Activated naive CD8-positive, alpha-beta T cell treated with anti-CD3 and anti-CD28 coated beads, Interleukin-2, amount 10 ng/mL, durations not matched to agents 7 days and 5 days (primary cell): ENCODE results near the gene ROBO1. TPM values are rescaled to one million over a fixed set of nuclear protein-coding genes. Genes with fewer than 3 reads are reported as not detected.

Source experiments
- ATAC-seq: fragments of 150-1000 bp; cut with Tn5 transposase; one replicate; pipeline ENCODE4 v1.10.0; 2021; ENCODE audit warnings: low read depth, moderate library complexity
- POLR2A ChIA-PET: fragments of 350-600 bp; sonication (Branson Sonifier 250); formaldehyde crosslinking; loops from one replicate; lab custom pipeline; 2021; ENCODE audit warnings: antibody characterized with exemption; lab: Charles Lee
- DNase-seq: peaks from one replicate; pipeline ENCODE4 v3.0.0; 2021
- H3K27ac Mint-ChIP-seq: one replicate; pipeline ENCODE4 v1.8.0; 2022; ENCODE audit warnings: mild to moderate bottlenecking, mixed read lengths
- H3K27me3 Mint-ChIP-seq: one replicate; pipeline ENCODE4 v1.8.0; 2022; ENCODE audit warnings: mild to moderate bottlenecking, moderate library complexity, mixed read lengths
- H3K36me3 Mint-ChIP-seq: one replicate; pipeline ENCODE4 v1.8.0; 2021; ENCODE audit warnings: mild to moderate bottlenecking, mixed read lengths
- H3K4me1 Mint-ChIP-seq: one replicate; pipeline ENCODE4 v1.8.0; 2021; ENCODE audit warnings: mixed read lengths
- H3K4me3 Mint-ChIP-seq: one replicate; pipeline ENCODE4 v1.8.0; 2022; ENCODE audit warnings: mild to moderate bottlenecking, moderate library complexity, mixed read lengths
- H3K9me3 Mint-ChIP-seq: one replicate; pipeline ENCODE4 v1.8.0; 2021; ENCODE audit warnings: mixed read lengths
- total RNA-seq, 2 experiments: library from RNA; stranded (reverse); gene quantifications; one replicate each; pipeline ENCODE4 v1.2.3, GENCODE V29; 2021

Gene ROBO1
- total RNA-seq, 2 experiments from 2014 or later = 5.3 to 5.4 TPM

- POLR2A ChIA-PET = no interaction called here
- ATAC-seq (no peak), DNase-seq (no peak)
- H3K36me3 Mint-ChIP-seq = no peaks in the 10 kb centered on the region
- peaks cover 3% of the 10 kb centered on the region for H3K27me3 Mint-ChIP-seq
- H3K4me1 Mint-ChIP-seq = no peaks in the 10 kb centered on the region
- no peak overlapping the region for H3K4me3 Mint-ChIP-seq
- H3K27ac Mint-ChIP-seq = no peak overlapping the region
- no peaks in the 10 kb centered on the region for H3K9me3 Mint-ChIP-seq
Measured at GRCh38 chr3:79074558-79074957, 693.2 kb downstream of the ROBO1 start.

GRCh38 chr3:79067734-79068133, 700.1 kb downstream of the ROBO1 start:
- Mint-ChIP-seq H3K27ac (no peak overlapping the region), H3K4me1 (no peaks in the 10 kb centered on the region), H3K9me3 (no peaks in the 10 kb centered on the region), H3K27me3 (no peaks in the 10 kb centered on the region), H3K36me3 (no peaks in the 10 kb centered on the region), H3K4me3 (no peak overlapping the region)
- POLR2A ChIA-PET = no interaction called here
- ATAC-seq = no peak
- DNase-seq = no peak

GRCh38 chr3:79066481-79066880, 701.3 kb downstream of the ROBO1 start:
- H3K27me3 Mint-ChIP-seq = no peaks in the 10 kb centered on the region
- ATAC-seq (no peak), DNase-seq (no peak)
- no peak overlapping the region for H3K4me3 Mint-ChIP-seq
- no peaks in the 10 kb centered on the region for H3K4me1 Mint-ChIP-seq
- POLR2A ChIA-PET = no interaction called here
- no peak overlapping the region for H3K27ac Mint-ChIP-seq
- H3K36me3 Mint-ChIP-seq = no peaks in the 10 kb centered on the region
- no peaks in the 10 kb centered on the region for H3K9me3 Mint-ChIP-seq

- Mint-ChIP-seq H3K36me3 (no peaks in the 10 kb centered on the region), H3K27ac (no peak overlapping the region), H3K27me3 (no peaks in the 10 kb centered on the region), H3K4me3 (no peak overlapping the region), H3K4me1 (no peaks in the 10 kb centered on the region), H3K9me3 (no peaks in the 10 kb centered on the region)
- ATAC-seq = no peak
- POLR2A ChIA-PET = no interaction called here
- no peak for DNase-seq
Measured at GRCh38 chr3:79063624-79064023, 704.2 kb downstream of the ROBO1 start.

- POLR2A ChIA-PET = no interaction called here
Measured at GRCh38 chr3:79057756-79058155, 710.0 kb downstream of the ROBO1 start.

GRCh38 chr3:79056498-79056897, 711.3 kb downstream of the ROBO1 start:
- Mint-ChIP-seq H3K27ac (no peak overlapping the region), H3K4me1 (no peaks in the 10 kb centered on the region), H3K9me3 (peaks cover 21% of the 10 kb centered on the region), H3K36me3 (no peaks in the 10 kb centered on the region), H3K4me3 (no peak overlapping the region), H3K27me3 (no peaks in the 10 kb centered on the region)
- no peak for DNase-seq
- ATAC-seq = no peak
- POLR2A ChIA-PET = no interaction called here

More at GRCh38 chr3:79057756-79058155, 710.0 kb downstream of the ROBO1 start:
- Mint-ChIP-seq H3K4me1 (no peaks in the 10 kb centered on the region), H3K4me3 (no peak overlapping the region), H3K9me3 (peaks cover 12% of the 10 kb centered on the region), H3K36me3 (no peaks in the 10 kb centered on the region), H3K27ac (no peak overlapping the region), H3K27me3 (no peaks in the 10 kb centered on the region)
- DNase-seq (no peak), ATAC-seq (no peak)

- no peak for ATAC-seq
- Mint-ChIP-seq H3K27me3 (no peaks in the 10 kb centered on the region), H3K36me3 (no peaks in the 10 kb centered on the region), H3K4me3 (no peak overlapping the region), H3K4me1 (no peaks in the 10 kb centered on the region), H3K9me3 (peaks cover 25% of the 10 kb centered on the region), H3K27ac (no peak overlapping the region)
- POLR2A ChIA-PET = no interaction called here
- no peak for DNase-seq
Measured at GRCh38 chr3:79052054-79052681, 715.6 kb downstream of the ROBO1 start.

- H3K27ac Mint-ChIP-seq = no peak overlapping the region
- no peaks in the 10 kb centered on the region for H3K36me3 Mint-ChIP-seq
- DNase-seq (no peak), ATAC-seq (no peak)
- H3K4me3 Mint-ChIP-seq = no peak overlapping the region
- H3K9me3 Mint-ChIP-seq = peaks cover 15% of the 10 kb centered on the region
- H3K27me3 Mint-ChIP-seq = no peaks in the 10 kb centered on the region
- POLR2A ChIA-PET = no interaction called here
- H3K4me1 Mint-ChIP-seq = no peaks in the 10 kb centered on the region
Measured at GRCh38 chr3:79047581-79047980, 720.2 kb downstream of the ROBO1 start.

GRCh38 chr3:79041621-79042020, 726.2 kb downstream of the ROBO1 start:
- POLR2A ChIA-PET = interaction anchor here (0.5 kb wide), 1 partner anchor 33 kb away, joined by 3 read pairs; no protein-coding TSS in a partner anchor
- H3K4me3 Mint-ChIP-seq = no peak overlapping the region
- DNase-seq (no peak), ATAC-seq (no peak)
- H3K9me3 Mint-ChIP-seq = no peaks in the 10 kb centered on the region
- no peak overlapping the region for H3K27ac Mint-ChIP-seq
- peaks cover 2% of the 10 kb centered on the region for H3K27me3 Mint-ChIP-seq
- no peaks in the 10 kb centered on the region for H3K36me3 Mint-ChIP-seq
- no peaks in the 10 kb centered on the region for H3K4me1 Mint-ChIP-seq

- POLR2A ChIA-PET = no interaction called here
- ATAC-seq = no peak
- DNase-seq = no peak
- Mint-ChIP-seq H3K27ac (no peak overlapping the region), H3K36me3 (no peaks in the 10 kb centered on the region), H3K9me3 (no peaks in the 10 kb centered on the region), H3K27me3 (peaks cover 2% of the 10 kb centered on the region), H3K4me1 (no peaks in the 10 kb centered on the region), H3K4me3 (no peak overlapping the region)
Measured at GRCh38 chr3:79040701-79041100, 727.1 kb downstream of the ROBO1 start.

- H3K4me3 Mint-ChIP-seq = no peak overlapping the region
- no peaks in the 10 kb centered on the region for H3K36me3 Mint-ChIP-seq
- peaks cover 2% of the 10 kb centered on the region for H3K27me3 Mint-ChIP-seq
- no peak overlapping the region for H3K27ac Mint-ChIP-seq
- H3K4me1 Mint-ChIP-seq = no peaks in the 10 kb centered on the region
- ATAC-seq (no peak), DNase-seq (no peak)
- H3K9me3 Mint-ChIP-seq = no peaks in the 10 kb centered on the region
- POLR2A ChIA-PET = no interaction called here
Measured at GRCh38 chr3:79040091-79040490, 727.7 kb downstream of the ROBO1 start.

- DNase-seq (no peak), ATAC-seq (no peak)
- Mint-ChIP-seq H3K4me1 (no peaks in the 10 kb centered on the region), H3K27ac (no peak overlapping the region), H3K36me3 (no peaks in the 10 kb centered on the region), H3K9me3 (no peaks in the 10 kb centered on the region), H3K27me3 (peaks cover 2% of the 10 kb centered on the region), H3K4me3 (no peak overlapping the region)
- POLR2A ChIA-PET = no interaction called here
Measured at GRCh38 chr3:79039192-79039591, 728.6 kb downstream of the ROBO1 start.

GRCh38 chr3:79038636-79039035, 729.2 kb downstream of the ROBO1 start:
- POLR2A ChIA-PET = no interaction called here
- DNase-seq (no peak), ATAC-seq (no peak)
- Mint-ChIP-seq H3K9me3 (no peaks in the 10 kb centered on the region), H3K4me1 (no peaks in the 10 kb centered on the region), H3K36me3 (no peaks in the 10 kb centered on the region), H3K27ac (no peak overlapping the region), H3K4me3 (no peak overlapping the region), H3K27me3 (peaks cover 2% of the 10 kb centered on the region)

- ATAC-seq (no peak), DNase-seq (no peak)
- H3K27me3 Mint-ChIP-seq = peaks cover 2% of the 10 kb centered on the region
- no peak overlapping the region for H3K4me3 Mint-ChIP-seq
- no peak overlapping the region for H3K27ac Mint-ChIP-seq
- H3K36me3 Mint-ChIP-seq = no peaks in the 10 kb centered on the region
- no peaks in the 10 kb centered on the region for H3K4me1 Mint-ChIP-seq
- POLR2A ChIA-PET = no interaction called here
- H3K9me3 Mint-ChIP-seq = no peaks in the 10 kb centered on the region
Measured at GRCh38 chr3:79038057-79038456, 729.7 kb downstream of the ROBO1 start.
